Measurements from ENCODE around the gene MGARP. TPM values are rescaled to one million over a fixed set of nuclear protein-coding genes. Genes with fewer than 3 reads are reported as not detected.
A peak's percentile ranks its signal among the peaks of the same experiment; 100 is the strongest.

The MGARP gene
- total RNA-seq, 1 experiment from 2014 or later, result 2.3 TPM

- POLR2A ChIA-PET, result no interaction called here
- TF ChIP-seq POLR2AphosphoS5 (IDR thresholded peaks at IDR 0.05; ENCODE audit: low read depth, low read length), result no peak
- TF ChIP-seq REST (IDR thresholded peaks at IDR 0.05; ENCODE audit: insufficient read depth in 1 of 2, low read depth in 2 of 2, low read length in 1 of 2), result no peak
- no peak for TF ChIP-seq TCF7L2 (IDR thresholded peaks at IDR 0.05; ENCODE audit: low read depth, low read length)
- TF ChIP-seq SIN3A (IDR thresholded peaks at IDR 0.05; ENCODE audit: borderline replicate concordance, insufficient read depth, low read depth, low read length), result no peak
- no TSS peak for BruUV-seq (replicated peaks)
- Histone ChIP-seq H3K4me1 (ENCODE audit: control insufficient read depth, insufficient read depth, low read length) (peaks cover 3% of the 10 kb centered on the region), H3K27ac (ENCODE audit: low read length) (peak overlapping the region; percentile 63), H3K4me3 (ENCODE audit: low read depth in 2 of 2, low read length in 2 of 2) (peak overlapping the region; percentile 25 to 59), H3K27me3 (ENCODE audit: control insufficient read depth, insufficient read depth, low read length) (no peaks in the 10 kb centered on the region), H3K9me3 (ENCODE audit: control insufficient read depth, insufficient read depth, low read depth, low read length) (no peaks in the 10 kb centered on the region), H3K36me3 (ENCODE audit: control insufficient read depth, insufficient read depth, low read length) (no peaks in the 10 kb centered on the region)
- ATAC-seq (peak; percentile 90), DNase-seq (ENCODE audit: low read depth, low spot score) (no peak)
- in situ Hi-C loops (cut with HindIII; ENCODE audit: low pct_unique_long_range_greater_than_20kb, low sequenced_read_pairs), result no loop called here
- intact Hi-C loops (cut with micrococcal nuclease; ENCODE audit: unreplicated experiment), result no loop called here
- CTCF ChIA-PET, result interaction anchor here (0.7 kb wide), 1 partner anchor 67 kb away, joined by 4 read pairs; no protein-coding TSS in a partner anchor
These were observed 13.3 kb downstream of the MGARP start for GRCh38 chr4:139266583-139267257.

- POLR2A ChIA-PET, result no interaction called here
- peak overlapping the region; percentile 63 for H3K27ac ChIP-seq (ENCODE audit: low read length)
These were observed 13.8 kb downstream of the MGARP start for GRCh38 chr4:139266208-139266582.

More at GRCh38 chr4:139266208-139266582, 13.8 kb downstream of the MGARP start:
- DNase-seq (ENCODE audit: low read depth, low spot score) (no peak), ATAC-seq (no peak)
- H3K4me1 ChIP-seq (ENCODE audit: control insufficient read depth, insufficient read depth, low read length), result peaks cover 3% of the 10 kb centered on the region
- no peaks in the 10 kb centered on the region for H3K9me3 ChIP-seq (ENCODE audit: control insufficient read depth, insufficient read depth, low read depth, low read length)
- TF ChIP-seq, protein P1, sequence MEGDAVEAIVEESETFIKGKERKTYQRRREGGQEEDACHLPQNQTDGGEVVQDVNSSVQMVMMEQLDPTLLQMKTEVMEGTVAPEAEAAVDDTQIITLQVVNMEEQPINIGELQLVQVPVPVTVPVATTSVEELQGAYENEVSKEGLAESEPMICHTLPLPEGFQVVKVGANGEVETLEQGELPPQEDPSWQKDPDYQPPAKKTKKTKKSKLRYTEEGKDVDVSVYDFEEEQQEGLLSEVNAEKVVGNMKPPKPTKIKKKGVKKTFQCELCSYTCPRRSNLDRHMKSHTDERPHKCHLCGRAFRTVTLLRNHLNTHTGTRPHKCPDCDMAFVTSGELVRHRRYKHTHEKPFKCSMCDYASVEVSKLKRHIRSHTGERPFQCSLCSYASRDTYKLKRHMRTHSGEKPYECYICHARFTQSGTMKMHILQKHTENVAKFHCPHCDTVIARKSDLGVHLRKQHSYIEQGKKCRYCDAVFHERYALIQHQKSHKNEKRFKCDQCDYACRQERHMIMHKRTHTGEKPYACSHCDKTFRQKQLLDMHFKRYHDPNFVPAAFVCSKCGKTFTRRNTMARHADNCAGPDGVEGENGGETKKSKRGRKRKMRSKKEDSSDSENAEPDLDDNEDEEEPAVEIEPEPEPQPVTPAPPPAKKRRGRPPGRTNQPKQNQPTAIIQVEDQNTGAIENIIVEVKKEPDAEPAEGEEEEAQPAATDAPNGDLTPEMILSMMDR (IDR thresholded peaks at IDR 0.05), result no peak
- TF ChIP-seq REST (IDR thresholded peaks at IDR 0.05; ENCODE audit: insufficient read depth in 1 of 2, low read depth in 2 of 2, low read length in 1 of 2) (no peak), POLR2AphosphoS5 (IDR thresholded peaks at IDR 0.05; ENCODE audit: low read depth, low read length) (no peak), TCF7L2 (IDR thresholded peaks at IDR 0.05; ENCODE audit: low read depth, low read length) (no peak), SIN3A (IDR thresholded peaks at IDR 0.05; ENCODE audit: borderline replicate concordance, insufficient read depth, low read depth, low read length) (no peak)
- H3K27me3 ChIP-seq (ENCODE audit: control insufficient read depth, insufficient read depth, low read length), result no peaks in the 10 kb centered on the region
- in situ Hi-C loops (cut with HindIII; ENCODE audit: low pct_unique_long_range_greater_than_20kb, low sequenced_read_pairs), result no loop called here
- BruUV-seq (replicated peaks), result no TSS peak
- H3K36me3 ChIP-seq (ENCODE audit: control insufficient read depth, insufficient read depth, low read length), result no peaks in the 10 kb centered on the region
- peak overlapping the region; percentile 25 to 59 for H3K4me3 ChIP-seq (ENCODE audit: low read depth in 2 of 2, low read length in 2 of 2)
- intact Hi-C loops (cut with micrococcal nuclease; ENCODE audit: unreplicated experiment), result no loop called here
- CTCF ChIA-PET, result interaction anchor here (0.7 kb wide), 1 partner anchor 66 kb away, joined by 4 read pairs; no protein-coding TSS in a partner anchor
